CD8-positive, alpha-beta memory T cell (primary cell): ENCODE data around the gene VPS29. TPM values are rescaled to one million over a fixed set of nuclear protein-coding genes. Genes with fewer than 3 reads are reported as not detected.

Experiments
- CTCF ChIA-PET: fragments of 350-600 bp; sonication (Branson Sonifier 250); formaldehyde crosslinking; loops from one replicate; lab custom pipeline; 2021; ENCODE audit warnings: antibody characterized with exemption; lab: Charles Lee
- POLR2A ChIA-PET: fragments of 350-600 bp; sonication (Branson Sonifier 250); formaldehyde crosslinking; loops from one replicate; lab custom pipeline; 2021; ENCODE audit warnings: antibody characterized with exemption; lab: Charles Lee
- DNase-seq, 5 donors: peaks; one replicate each; pipeline versions ENCODE4 v3.0.0 to v3.0.0-alpha.2; 2020 to 2022; ENCODE audit warnings: mixed read lengths in 1 of 5
- H3K27ac ChIP-seq: one replicate; pipeline ENCODE4 v1.7.0; 2013; ENCODE audit warnings: low read depth, mild to moderate bottlenecking, low read length, moderate library complexity
- H3K27me3 ChIP-seq: 2 replicates; pipeline ENCODE4 v1.7.0; 2013; ENCODE audit warnings: low read length, mild to moderate bottlenecking; ENCODE audit not compliant: insufficient read depth, poor library complexity, severe bottlenecking
- H3K36me3 ChIP-seq: 2 replicates; pipeline ENCODE4 v1.7.0; 2013; ENCODE audit warnings: mild to moderate bottlenecking, low read length, moderate library complexity; ENCODE audit not compliant: insufficient read depth
- H3K4me1 ChIP-seq: 2 replicates; pipeline ENCODE4 v1.7.0; 2013; ENCODE audit warnings: mild to moderate bottlenecking, low read length, moderate library complexity; ENCODE audit not compliant: insufficient read depth
- H3K4me3 ChIP-seq: 2 replicates; pipeline ENCODE4 v1.7.0; 2013; ENCODE audit warnings: mild to moderate bottlenecking, low read length
- H3K9me3 ChIP-seq: 2 replicates; pipeline ENCODE4 v1.7.0; 2013; ENCODE audit warnings: mild to moderate bottlenecking, low read length
- H3K27ac Mint-ChIP-seq, 8 donors: one replicate each; pipeline ENCODE4 v1.8.0; 2020 to 2021; ENCODE audit warnings: mixed read lengths in 8 of 8, mild to moderate bottlenecking in 6 of 8, inconsistent platforms in 3 of 8, moderate library complexity in 3 of 8
- H3K27me3 Mint-ChIP-seq, 2 donors: one replicate each; pipeline ENCODE4 v1.8.0; 2020 to 2021; ENCODE audit warnings: mixed read lengths in 2 of 2, mild to moderate bottlenecking in 1 of 2, moderate library complexity in 1 of 2
- H3K36me3 Mint-ChIP-seq, 3 donors: one replicate each; pipeline ENCODE4 v1.8.0; 2020 to 2021; ENCODE audit warnings: mixed read lengths in 3 of 3, inconsistent platforms in 1 of 3, mild to moderate bottlenecking in 1 of 3
- H3K4me1 Mint-ChIP-seq, 3 donors: one replicate each; pipeline ENCODE4 v1.8.0; 2020 to 2021; ENCODE audit warnings: mixed read lengths in 3 of 3, inconsistent platforms in 1 of 3, mild to moderate bottlenecking in 1 of 3
- H3K4me3 Mint-ChIP-seq, 7 donors: one replicate each; pipeline ENCODE4 v1.8.0; 2020 to 2021; ENCODE audit warnings: mixed read lengths in 7 of 7, mild to moderate bottlenecking in 6 of 7, moderate library complexity in 4 of 7, inconsistent platforms in 2 of 7
- H3K9me3 Mint-ChIP-seq, 5 donors: one replicate each; pipeline ENCODE4 v1.8.0; 2020 to 2022; ENCODE audit warnings: mixed read lengths in 5 of 5, mild to moderate bottlenecking in 3 of 5, moderate library complexity in 2 of 5, inconsistent platforms in 1 of 5
- polyA plus RNA-seq: library from polyadenylated mRNA; unstranded; fragments of 300-500 nt; fragmentation: Illumina TruSeq; gene quantifications from one replicate; pipeline ENCODE4 v1.2.3, GENCODE V29; 2021
- total RNA-seq, 2 experiments: library from RNA; stranded (reverse); gene quantifications; one replicate each; pipeline ENCODE4 v1.2.3, GENCODE V29; 2021

VPS29 gene
- 10 to 100 TPM; 86.4 to 88.3 TPM for total RNA-seq
- 150 TPM for polyA plus RNA-seq

DNA sequence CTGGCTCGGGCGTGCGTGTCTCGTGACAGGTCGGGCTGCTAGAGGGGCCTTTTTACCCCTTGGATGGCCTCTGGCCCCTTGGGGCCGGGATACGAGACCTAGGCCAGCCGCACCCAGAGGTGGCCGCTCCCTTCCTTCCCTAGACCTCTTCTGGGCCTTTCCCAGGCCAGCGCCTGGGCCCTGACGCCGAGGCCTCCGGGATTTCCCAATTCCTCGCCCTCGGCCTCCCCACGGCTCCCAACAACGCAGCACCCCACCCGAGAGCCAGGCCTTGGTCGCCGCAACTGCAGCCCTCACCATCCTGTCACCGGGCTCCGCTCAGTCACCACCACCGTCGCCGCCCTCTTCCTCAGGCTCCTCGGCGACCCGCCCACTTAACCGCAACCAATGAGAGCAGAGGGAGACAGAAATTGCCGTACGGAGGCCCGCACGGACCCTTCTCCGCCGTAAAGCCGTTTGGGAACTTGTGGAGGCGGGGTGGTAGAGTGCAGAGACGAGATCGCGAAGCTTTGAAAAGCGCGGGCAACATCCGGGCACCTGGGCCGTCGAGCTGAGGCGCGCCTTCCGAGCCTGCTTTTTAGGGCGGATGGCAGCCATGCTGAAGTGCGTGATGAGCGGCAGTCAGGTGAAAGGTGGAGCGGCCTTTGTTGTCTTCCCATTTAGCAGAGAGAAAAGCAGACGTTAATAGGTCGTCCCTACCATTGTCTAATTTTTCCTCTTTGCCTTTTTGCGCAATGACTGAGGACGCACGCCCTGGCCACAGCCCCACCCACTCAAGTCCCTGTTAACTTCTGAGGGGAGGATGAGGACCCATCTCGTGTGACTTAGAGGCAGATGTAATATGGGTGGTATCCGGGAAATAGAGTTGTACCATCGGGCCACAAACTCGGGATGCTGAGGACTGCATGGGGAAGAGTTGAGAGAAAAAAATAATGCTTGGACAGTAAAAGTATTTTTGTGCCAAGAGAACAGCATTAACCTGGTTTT is at the start of gene VPS29, which contains the start of gene RAD9B:
VPS29 (minus strand) TSS at position 360 of the 987 bp plus-strand sequence; CDS start at position 300, 60 bp downstream.
RAD9B (plus strand) TSS at position 580 of the 987 bp plus-strand sequence; CDS start at position 587, 7 bp downstream.
- Histone ChIP-seq H3K27ac (peak within 1 kb of the TSS; percentile 86), H3K4me1 (peaks cover 29% of the 10 kb centered on the region), H3K4me3 (peak within 1 kb of the TSS; percentile 92), H3K36me3 (no peaks in the 10 kb centered on the region), H3K9me3 (no peaks in the 10 kb centered on the region), H3K27me3 (no peaks in the 10 kb centered on the region)
- CTCF ChIA-PET = interaction anchor here (1.0 to 5.5 kb wide), 3 partner anchors 33 to 70 kb away, joined by 4 to 27 read pairs (median 20); partner anchors contain the start of genes ARPC3, FAM216A and GPN3
- H3K4me1 Mint-ChIP-seq = peaks cover 36 to 50% (median 44%) of the 10 kb centered on the region in 3 donors
- H3K36me3 Mint-ChIP-seq = peaks cover 0 to 19% (median 0%) of the 10 kb centered on the region in 3 donors
- peaks cover 0 to 3% of the 10 kb centered on the region in 2 donors for H3K27me3 Mint-ChIP-seq
- H3K4me3 Mint-ChIP-seq = peak within 1 kb of the TSS; percentile 97 to 99 (median 97)
- no peaks in the 10 kb centered on the region for H3K9me3 Mint-ChIP-seq
- peak; percentile 98 to 99 (median 99) for DNase-seq
- POLR2A ChIA-PET = interaction anchor here (0.5 to 4.3 kb wide), 6 partner anchors 33 to 507 kb away, joined by 3 to 39 read pairs (median 4); partner anchors contain the start of genes ARPC3, FAM216A and GPN3
- peak within 1 kb of the TSS; percentile 96 to 98 (median 97) for H3K27ac Mint-ChIP-seq

DNA sequence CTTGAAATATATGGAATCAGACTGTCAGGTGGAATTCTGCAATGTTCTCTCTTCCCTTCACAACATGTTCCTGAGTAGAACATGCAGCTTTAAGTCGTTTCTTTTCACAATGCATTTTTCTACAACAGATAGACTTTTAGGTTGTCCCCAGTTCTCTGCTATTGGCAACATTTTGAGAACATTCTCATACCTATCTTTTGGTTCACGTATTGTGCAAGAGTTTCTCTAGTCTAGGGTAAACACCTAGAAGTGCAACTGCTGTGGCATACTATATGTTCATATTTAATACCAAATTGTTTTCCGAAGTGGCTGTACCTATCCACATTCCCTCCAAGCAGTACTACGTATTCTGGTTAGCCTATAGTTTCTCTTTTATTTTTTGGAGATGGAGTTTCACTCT is 49.1 kb upstream of the VPS29 start:
- DNase-seq = no peak
- H3K36me3 Mint-ChIP-seq = peaks cover 0 to 47% (median 10%) of the 10 kb centered on the region in 3 donors
- no peaks in the 10 kb centered on the region for H3K27me3 Mint-ChIP-seq
- Histone ChIP-seq H3K4me3 (no peak overlapping the region), H3K4me1 (peaks cover 6% of the 10 kb centered on the region), H3K36me3 (peaks cover 7% of the 10 kb centered on the region), H3K27me3 (no peaks in the 10 kb centered on the region), H3K27ac (no peak overlapping the region), H3K9me3 (no peaks in the 10 kb centered on the region)
- ChIA-PET POLR2A (no interaction called here), CTCF (interaction anchor here (1.1 to 8.2 kb wide), 5 partner anchors 25 to 101 kb away, joined by 4 to 154 read pairs (median 7); partner anchors contain the start of gene ARPC3)
- peaks cover 34 to 58% (median 45%) of the 10 kb centered on the region in 3 donors for H3K4me1 Mint-ChIP-seq
- no peaks in the 10 kb centered on the region for H3K9me3 Mint-ChIP-seq
- H3K27ac Mint-ChIP-seq = peak overlapping the region in 3 of 8 donors; percentile 3 to 80 (median 40)
- H3K4me3 Mint-ChIP-seq = no peak overlapping the region

DNA sequence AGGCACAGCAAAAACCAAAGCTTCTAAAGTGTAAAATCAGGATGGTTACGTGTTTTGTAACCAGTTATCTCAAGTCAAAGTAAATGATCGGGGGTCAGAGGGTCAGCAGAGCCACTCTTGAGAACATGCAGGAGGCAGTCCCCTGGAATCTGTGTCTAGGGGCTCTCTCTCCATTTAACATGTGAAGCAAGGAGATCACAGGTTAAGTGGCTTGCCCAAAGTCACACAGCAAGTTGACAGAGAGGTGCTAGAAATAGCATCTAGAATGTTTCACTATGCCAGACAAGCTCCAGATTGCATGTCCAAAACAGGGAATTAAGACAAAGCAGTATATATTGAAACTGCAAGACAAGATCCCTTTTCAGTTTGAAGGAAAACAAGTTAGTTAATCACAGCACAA is 47.8 kb upstream of the VPS29 start:
- Mint-ChIP-seq H3K4me1 (peaks cover 26 to 54% (median 38%) of the 10 kb centered on the region in 3 donors), H3K4me3 (no peak overlapping the region), H3K27ac (peak overlapping the region in 4 of 8 donors; percentile 8 to 69 (median 40)), H3K36me3 (peaks cover 0 to 58% (median 10%) of the 10 kb centered on the region in 3 donors), H3K27me3 (no peaks in the 10 kb centered on the region), H3K9me3 (no peaks in the 10 kb centered on the region)
- CTCF ChIA-PET = interaction anchor here (1.4 to 3.6 kb wide), 3 partner anchors 26 to 100 kb away, joined by 3 to 40 read pairs (median 6); partner anchors contain the start of gene ARPC3
- no peak overlapping the region for H3K27ac ChIP-seq
- no peaks in the 10 kb centered on the region for H3K9me3 ChIP-seq
- POLR2A ChIA-PET = no interaction called here
- no peaks in the 10 kb centered on the region for H3K27me3 ChIP-seq
- no peak for DNase-seq
- H3K36me3 ChIP-seq = peaks cover 13% of the 10 kb centered on the region
- no peak overlapping the region for H3K4me3 ChIP-seq
- no peaks in the 10 kb centered on the region for H3K4me1 ChIP-seq

- Mint-ChIP-seq H3K36me3 (peaks cover 0 to 67% (median 11%) of the 10 kb centered on the region in 3 donors), H3K4me1 (peaks cover 25 to 54% (median 40%) of the 10 kb centered on the region in 3 donors), H3K27me3 (no peaks in the 10 kb centered on the region), H3K4me3 (no peak overlapping the region), H3K27ac (peak overlapping the region in 2 of 8 donors; percentile 31 to 88), H3K9me3 (no peaks in the 10 kb centered on the region)
- Histone ChIP-seq H3K4me1 (no peaks in the 10 kb centered on the region), H3K4me3 (no peak overlapping the region), H3K27me3 (no peaks in the 10 kb centered on the region), H3K36me3 (peaks cover 13% of the 10 kb centered on the region), H3K27ac (no peak overlapping the region), H3K9me3 (no peaks in the 10 kb centered on the region)
- no peak for DNase-seq
- ChIA-PET POLR2A (no interaction called here), CTCF (interaction anchor here (1.3 to 3.6 kb wide), 4 partner anchors 11 to 99 kb away, joined by 3 to 40 read pairs (median 4); partner anchors contain the start of gene ARPC3)
These were observed 46.8 kb upstream of the VPS29 start for GRCh38 chr12:110548678-110549077.

DNA sequence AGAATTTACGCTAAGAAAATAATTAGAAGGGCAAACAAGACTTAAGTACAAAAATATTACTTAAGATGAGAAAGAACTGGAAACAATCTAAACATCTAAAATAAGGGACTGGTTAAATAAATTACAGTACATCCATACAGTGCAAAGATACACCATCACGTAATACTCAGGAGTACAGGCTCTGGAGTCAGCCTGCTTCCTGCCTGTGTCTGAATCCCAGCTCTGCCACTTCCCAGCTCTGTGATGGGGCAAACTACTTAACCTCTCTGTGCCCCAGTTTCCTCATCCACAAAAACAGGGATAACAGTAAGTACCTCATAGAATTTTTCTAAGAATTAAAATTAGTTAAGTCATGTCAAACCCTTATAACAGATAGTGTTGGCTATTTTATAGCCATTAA is 45.2 kb upstream of the VPS29 start:
- Histone ChIP-seq H3K36me3 (peaks cover 13% of the 10 kb centered on the region), H3K4me3 (no peak overlapping the region), H3K4me1 (no peaks in the 10 kb centered on the region), H3K27ac (no peak overlapping the region), H3K27me3 (no peaks in the 10 kb centered on the region), H3K9me3 (no peaks in the 10 kb centered on the region)
- ChIA-PET POLR2A (interaction anchor here (0.8 kb wide), 1 partner anchor 54 kb away, joined by 4 read pairs; no protein-coding TSS in a partner anchor), CTCF (interaction anchor here (3.6 kb wide), 1 partner anchor 54 kb away, joined by 40 read pairs; no protein-coding TSS in a partner anchor)
- Mint-ChIP-seq H3K27ac (peak overlapping the region in 2 of 8 donors; percentile 11 to 54), H3K27me3 (no peaks in the 10 kb centered on the region), H3K4me3 (no peak overlapping the region), H3K4me1 (peaks cover 26 to 62% (median 43%) of the 10 kb centered on the region in 3 donors), H3K36me3 (peaks cover 3 to 77% (median 14%) of the 10 kb centered on the region in 3 donors), H3K9me3 (no peaks in the 10 kb centered on the region)
- DNase-seq = no peak

DNA sequence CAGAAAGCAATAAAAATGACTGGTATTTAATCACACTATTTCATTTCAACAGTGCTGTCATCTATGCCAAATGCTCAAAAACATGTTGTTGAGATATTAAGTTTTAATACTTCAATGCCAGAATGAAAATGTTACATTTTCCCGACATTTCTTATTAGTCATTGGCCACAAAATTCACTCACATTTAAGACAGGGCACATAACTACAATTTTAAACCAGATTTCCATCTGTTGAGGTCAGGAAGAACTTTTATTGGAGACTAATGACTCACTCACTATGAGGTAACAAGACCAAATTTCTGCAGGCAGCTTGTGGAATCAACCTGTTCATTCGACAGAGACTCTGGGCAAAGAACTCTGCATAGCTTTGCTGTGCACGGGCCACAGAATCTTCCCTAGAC is 44.4 kb upstream of the VPS29 start:
- Histone ChIP-seq H3K4me1 (no peaks in the 10 kb centered on the region), H3K9me3 (no peaks in the 10 kb centered on the region), H3K4me3 (no peak overlapping the region), H3K36me3 (peaks cover 13% of the 10 kb centered on the region), H3K27me3 (no peaks in the 10 kb centered on the region), H3K27ac (no peak overlapping the region)
- H3K27me3 Mint-ChIP-seq = no peaks in the 10 kb centered on the region
- peaks cover 24 to 60% (median 39%) of the 10 kb centered on the region in 3 donors for H3K4me1 Mint-ChIP-seq
- H3K27ac Mint-ChIP-seq = peak overlapping the region in 2 of 8 donors; percentile 18 to 19
- ChIA-PET POLR2A (no interaction called here), CTCF (no interaction called here)
- H3K9me3 Mint-ChIP-seq = no peaks in the 10 kb centered on the region
- H3K4me3 Mint-ChIP-seq = no peak overlapping the region
- no peak for DNase-seq
- peaks cover 3 to 71% (median 14%) of the 10 kb centered on the region in 3 donors for H3K36me3 Mint-ChIP-seq

DNA sequence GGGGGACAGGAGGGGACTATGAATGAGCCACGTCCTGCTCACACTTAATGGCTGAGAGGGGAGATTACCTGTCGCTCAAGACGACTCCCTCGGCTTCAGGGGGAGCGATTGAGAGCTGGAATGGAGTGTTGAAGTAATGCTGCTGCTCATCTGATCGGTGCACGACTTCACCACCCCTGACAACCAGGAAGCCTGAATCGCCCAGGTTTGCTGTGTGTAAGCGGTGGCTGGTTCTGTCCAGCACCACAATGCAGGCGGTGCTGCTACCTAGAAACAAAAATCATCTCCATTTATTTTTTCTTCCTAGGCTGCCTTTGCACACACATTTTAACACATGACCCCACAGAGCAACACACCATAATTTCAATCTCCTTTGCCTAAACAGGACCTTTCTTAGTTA is 43.9 kb upstream of the VPS29 start:
- Histone ChIP-seq H3K4me3 (no peak overlapping the region), H3K4me1 (no peaks in the 10 kb centered on the region), H3K9me3 (no peaks in the 10 kb centered on the region), H3K27ac (no peak overlapping the region), H3K36me3 (peaks cover 13% of the 10 kb centered on the region), H3K27me3 (no peaks in the 10 kb centered on the region)
- ChIA-PET CTCF (no interaction called here), POLR2A (no interaction called here)
- H3K4me3 Mint-ChIP-seq = no peak overlapping the region
- H3K36me3 Mint-ChIP-seq = peaks cover 3 to 67% (median 14%) of the 10 kb centered on the region in 3 donors
- H3K9me3 Mint-ChIP-seq = no peaks in the 10 kb centered on the region
- H3K27me3 Mint-ChIP-seq = no peaks in the 10 kb centered on the region
- peaks cover 24 to 57% (median 39%) of the 10 kb centered on the region in 3 donors for H3K4me1 Mint-ChIP-seq
- DNase-seq = no peak
- peak overlapping the region in 2 of 8 donors; percentile 8 to 33 for H3K27ac Mint-ChIP-seq
